HCT116 (cell line): ENCODE measurements around the gene KIAA1671. TPM values are rescaled to one million over a fixed set of nuclear protein-coding genes. Genes with fewer than 3 reads are reported as not detected.

Source experiments
- ATAC-seq: fragments of 200-7000 bp; cut with Tn5 transposase; 2 replicates; pipeline ENCODE4 v1.9.1; 2020; ENCODE audit warnings: mild to moderate bottlenecking, moderate library complexity
- BruUV-seq: library from RNA; stranded (reverse); fragments of 400-500 nt; replicated peaks from 2 replicates; lab custom pipeline; 2021; lab: Mats Ljungman, UMichigan
- CTCF ChIA-PET: fragments of 300-600 bp; sonication (Branson Sonifier 250); formaldehyde crosslinking; loops from one replicate; lab custom pipeline; 2021; ENCODE audit warnings: antibody characterized with exemption; lab: Charles Lee
- POLR2A ChIA-PET: fragments of 300-600, 350-600 bp; sonication (Branson Sonifier 250); formaldehyde crosslinking; loops from one replicate; lab custom pipeline; 2021; ENCODE audit warnings: antibody characterized with exemption; lab: Charles Lee
- RAD21 ChIA-PET, 2 experiments: fragments of 300-600 bp; sonication (Branson Sonifier 250); formaldehyde crosslinking; loops; one replicate each; lab custom pipeline; 2023; ENCODE audit warnings: low total read pairs in 2 of 2; ENCODE audit not compliant: uncharacterized antibody in 2 of 2, unreplicated experiment in 2 of 2, low non-redundant PET in 1 of 2; lab: Charles Lee
- DNase-seq: peaks from one replicate; pipeline ENCODE4 v3.0.0-alpha.2; 2010; ENCODE audit warnings: low read depth, low spot score
- H2AFZ ChIP-seq: fragments of 200-600 bp; shearing (Covaris generic), sonication (generic); 2 replicates; pipeline ENCODE4 v1.6.1; 2017; ENCODE audit warnings: low read depth, mixed run types, mixed read lengths, antibody characterized with exemption, low read length; ENCODE audit not compliant: poor library complexity, severe bottlenecking
- H3K27ac ChIP-seq: 2 replicates; pipeline ENCODE4 v1.5.1; 2012; ENCODE audit warnings: low read depth, low read length
- H3K27me3 ChIP-seq: fragments of 200-600 bp; sonication (generic); 2 replicates; pipeline ENCODE4 v1.6.1; 2016; ENCODE audit warnings: mixed run types, low read length, mixed read lengths; ENCODE audit not compliant: insufficient read depth
- H3K36me3 ChIP-seq, 2 experiments: fragments of 200-500 bp in 1 of 2; fragments of 200-600 bp in 1 of 2; sonication (Bioruptor generic) in 1 of 2; sonication (generic) in 1 of 2; 2 replicates each; pipeline versions ENCODE4 v1.5.1 to v1.6.1; 2014 to 2016; ENCODE audit warnings: low read length in 2 of 2, inconsistent platforms in 1 of 2, mixed read lengths in 1 of 2, mixed run types in 1 of 2; ENCODE audit not compliant: insufficient read depth in 2 of 2, control insufficient read depth in 1 of 2
- H3K4me1 ChIP-seq, 2 experiments: fragments of 200-600 bp in 1 of 2; sonication (generic) in 1 of 2; 2 replicates each; pipeline versions ENCODE4 v1.5.1 to v1.6.1; 2012 to 2017; ENCODE audit warnings: low read length in 2 of 2, inconsistent platforms in 1 of 2, mild to moderate bottlenecking in 1 of 2, mixed read lengths in 1 of 2, mixed run types in 1 of 2, moderate library complexity in 1 of 2; ENCODE audit not compliant: insufficient read depth in 2 of 2, control insufficient read depth in 1 of 2
- H3K4me2 ChIP-seq: fragments of 200-600 bp; sonication (generic); 2 replicates; pipeline ENCODE4 v1.6.1; 2017; ENCODE audit warnings: mixed run types, low read length, mixed read lengths
- H3K4me3 ChIP-seq, 2 experiments: fragments of 200-600 bp in 1 of 2; sonication (generic) in 1 of 2; replicated peaks in 1 of 2; 2 replicates each; pipeline ENCODE4 v1.5.1; 2011 to 2016; ENCODE audit warnings: low read length in 2 of 2, control low read depth in 1 of 2, low read depth in 1 of 2, mild to moderate bottlenecking in 1 of 2, mixed read lengths in 1 of 2, mixed run types in 1 of 2
- H3K79me2 ChIP-seq: fragments of 200-600 bp; sonication (generic); 2 replicates; pipeline ENCODE4 v1.6.1; 2017; ENCODE audit warnings: mild to moderate bottlenecking, mixed run types, low read length, moderate library complexity, mixed read lengths; ENCODE audit not compliant: insufficient read depth
- H3K9ac ChIP-seq: fragments of 200-600 bp; sonication (generic); 2 replicates; pipeline ENCODE4 v1.6.1; 2016; ENCODE audit warnings: low read length, mixed read lengths
- H3K9me2 ChIP-seq: fragments of 200-600 bp; sonication (generic), shearing (Covaris generic); 2 replicates; pipeline ENCODE4 v1.6.1; 2017; ENCODE audit warnings: mixed run types, mild to moderate bottlenecking, moderate library complexity; ENCODE audit not compliant: insufficient read depth
- H3K9me3 ChIP-seq, 2 experiments: fragments of 200-500 bp in 1 of 2; fragments of 200-600 bp in 1 of 2; sonication (Bioruptor generic) in 1 of 2; sonication (generic) in 1 of 2; 2 replicates each; pipeline ENCODE4 v1.6.1; 2014 to 2017; ENCODE audit warnings: low read length in 2 of 2, mixed read lengths in 2 of 2, inconsistent platforms in 1 of 2, low read depth in 1 of 2, mild to moderate bottlenecking in 1 of 2, mixed run types in 1 of 2, moderate library complexity in 1 of 2; ENCODE audit not compliant: control insufficient read depth in 1 of 2, insufficient read depth in 1 of 2
- H4K20me1 ChIP-seq: fragments of 200-600 bp; sonication (generic), shearing (Covaris generic); 2 replicates; pipeline ENCODE4 v1.6.1; 2017; ENCODE audit warnings: mixed run types, mild to moderate bottlenecking, moderate library complexity; ENCODE audit not compliant: insufficient read depth
- CEBPB ChIP-seq: IDR thresholded peaks from 2 replicates; pipeline ENCODE4 v1.6.1; 2012; ENCODE audit warnings: low read depth
- EZH2 ChIP-seq: fragments of 200-600 bp; sonication (generic); IDR thresholded peaks from 2 replicates; pipeline ENCODE4 v1.6.1; 2017; ENCODE audit warnings: antibody characterized with exemption, mixed run types
- FOSL1 ChIP-seq: IDR thresholded peaks from 2 replicates; pipeline ENCODE4 v1.6.1; 2012; ENCODE audit warnings: low read depth
- JUND ChIP-seq: IDR thresholded peaks from 2 replicates; pipeline ENCODE4 v1.6.1; 2012
- POLR2A ChIP-seq: IDR thresholded peaks from 2 replicates; pipeline ENCODE4 v1.7.0; 2011; ENCODE audit warnings: borderline replicate concordance; ENCODE audit not compliant: insufficient read depth, insufficient read length; ENCODE audit errors: extremely low read depth
- RAD21 ChIP-seq: IDR thresholded peaks from 2 replicates; pipeline ENCODE4 v1.6.1; 2012; ENCODE audit warnings: low read depth, mild to moderate bottlenecking
- TCF7L2 ChIP-seq: IDR thresholded peaks from 2 replicates; pipeline ENCODE4 v1.7.0; 2011; ENCODE audit warnings: borderline replicate concordance, inconsistent platforms; ENCODE audit not compliant: insufficient read depth, insufficient read length; ENCODE audit errors: extremely low read depth
- YY1 ChIP-seq: IDR thresholded peaks from 2 replicates; pipeline ENCODE4 v1.6.1; 2011; ENCODE audit warnings: low read length, low read depth, moderate library complexity, mild to moderate bottlenecking; ENCODE audit not compliant: insufficient replicate concordance; ENCODE audit errors: extremely low read depth
- ZFX ChIP-seq: fragments of 450-650 bp; IDR thresholded peaks from 2 replicates; pipeline ENCODE4 v1.6.1; 2017
- ZNF274 ChIP-seq: fragments of 200-500 bp; sonication (Bioruptor generic); IDR thresholded peaks from 2 replicates; pipeline ENCODE4 v1.6.1; 2014; ENCODE audit warnings: mild to moderate bottlenecking, low read depth, low read length, inconsistent platforms
- intact Hi-C: fragments of 100-400 bp; cut with micrococcal nuclease; formaldehyde crosslinking; loops from 2 replicates; pipeline ENCODE4 v1.10.0; 2022
- total RNA-seq: library from RNA; stranded (reverse); gene quantifications from one replicate; pipeline ENCODE4 v1.2.1, GENCODE V29; 2021; ENCODE audit not compliant: unreplicated experiment
- TF ChIP-seq, protein P1 (sequence below), 3 experiments: fragments of 200-600 bp in 1 of 3; sonication (generic) in 1 of 3; IDR thresholded peaks in 2 of 3; conservative IDR thresholded peaks in 1 of 3; 2 replicates each; pipeline ENCODE4 v1.5.1; 2012 to 2017; ENCODE audit warnings: low read depth in 2 of 3, low read length in 2 of 3, antibody characterized with exemption in 1 of 3, borderline replicate concordance in 1 of 3, control low read depth in 1 of 3, mild to moderate bottlenecking in 1 of 3, mixed read lengths in 1 of 3, mixed run types in 1 of 3, moderate library complexity in 1 of 3; ENCODE audit not compliant: insufficient read depth in 1 of 3
- TF ChIP-seq, protein P2 (sequence below): IDR thresholded peaks from 2 replicates; pipeline ENCODE4 v1.6.1; 2012; ENCODE audit warnings: low read depth

Gene KIAA1671
- total RNA-seq, 1 experiment from 2014 or later, result 36.8 TPM

DNA sequence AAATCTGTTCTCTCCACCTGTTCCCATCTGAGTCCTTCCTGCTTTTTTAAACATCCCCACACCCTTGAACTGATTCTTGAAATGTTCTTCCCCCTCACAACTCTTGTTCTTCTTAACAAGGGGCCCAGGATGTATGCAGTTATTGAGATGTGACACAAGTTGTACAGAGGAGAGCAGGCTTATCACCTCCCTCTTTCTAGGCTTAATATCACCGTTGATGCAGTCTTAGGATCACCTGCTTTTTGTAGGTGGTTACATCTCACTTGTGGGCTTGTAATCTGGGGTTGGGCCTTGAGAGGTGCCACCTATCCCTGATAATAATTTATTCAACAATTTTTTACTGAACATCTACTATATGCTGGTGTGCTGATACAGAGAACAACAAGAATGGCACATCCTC lies 253.3 kb downstream of the KIAA1671 start:
- TF ChIP-seq JUND (no peak), TCF7L2 (no peak), POLR2A (no peak), EZH2 (no peak)
- TF ChIP-seq, protein P1, sequence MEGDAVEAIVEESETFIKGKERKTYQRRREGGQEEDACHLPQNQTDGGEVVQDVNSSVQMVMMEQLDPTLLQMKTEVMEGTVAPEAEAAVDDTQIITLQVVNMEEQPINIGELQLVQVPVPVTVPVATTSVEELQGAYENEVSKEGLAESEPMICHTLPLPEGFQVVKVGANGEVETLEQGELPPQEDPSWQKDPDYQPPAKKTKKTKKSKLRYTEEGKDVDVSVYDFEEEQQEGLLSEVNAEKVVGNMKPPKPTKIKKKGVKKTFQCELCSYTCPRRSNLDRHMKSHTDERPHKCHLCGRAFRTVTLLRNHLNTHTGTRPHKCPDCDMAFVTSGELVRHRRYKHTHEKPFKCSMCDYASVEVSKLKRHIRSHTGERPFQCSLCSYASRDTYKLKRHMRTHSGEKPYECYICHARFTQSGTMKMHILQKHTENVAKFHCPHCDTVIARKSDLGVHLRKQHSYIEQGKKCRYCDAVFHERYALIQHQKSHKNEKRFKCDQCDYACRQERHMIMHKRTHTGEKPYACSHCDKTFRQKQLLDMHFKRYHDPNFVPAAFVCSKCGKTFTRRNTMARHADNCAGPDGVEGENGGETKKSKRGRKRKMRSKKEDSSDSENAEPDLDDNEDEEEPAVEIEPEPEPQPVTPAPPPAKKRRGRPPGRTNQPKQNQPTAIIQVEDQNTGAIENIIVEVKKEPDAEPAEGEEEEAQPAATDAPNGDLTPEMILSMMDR (IDR thresholded peaks at IDR 0.05 in 2 of 3, conservative IDR thresholded peaks at IDR 0.05 in 1 of 3; ENCODE audit: borderline replicate concordance in 1 of 3, insufficient read depth in 1 of 3, low read depth in 2 of 3, low read length in 2 of 3), result no peak
- Histone ChIP-seq H3K4me3 (no peak overlapping the region), H3K9me3 (no peaks in the 10 kb centered on the region), H3K9ac (no peak overlapping the region), H4K20me1 (no peaks in the 10 kb centered on the region), H3K36me3 (no peaks in the 10 kb centered on the region), H3K4me2 (no peak overlapping the region), H3K79me2 (no peaks in the 10 kb centered on the region), H2AFZ (no peak overlapping the region), H3K4me1 (no peaks in the 10 kb centered on the region), H3K27me3 (no peaks in the 10 kb centered on the region), H3K9me2 (no peaks in the 10 kb centered on the region), H3K27ac (no peak overlapping the region)
- ChIA-PET RAD21 (no interaction called here), CTCF (no interaction called here), POLR2A (no interaction called here)
- no peak for DNase-seq
- intact Hi-C loops, result loop anchor here (10.0 kb wide), 1 partner anchor 129 kb away; no protein-coding TSS in a partner anchor
- BruUV-seq, result no TSS peak
- ATAC-seq, result no peak

DNA sequence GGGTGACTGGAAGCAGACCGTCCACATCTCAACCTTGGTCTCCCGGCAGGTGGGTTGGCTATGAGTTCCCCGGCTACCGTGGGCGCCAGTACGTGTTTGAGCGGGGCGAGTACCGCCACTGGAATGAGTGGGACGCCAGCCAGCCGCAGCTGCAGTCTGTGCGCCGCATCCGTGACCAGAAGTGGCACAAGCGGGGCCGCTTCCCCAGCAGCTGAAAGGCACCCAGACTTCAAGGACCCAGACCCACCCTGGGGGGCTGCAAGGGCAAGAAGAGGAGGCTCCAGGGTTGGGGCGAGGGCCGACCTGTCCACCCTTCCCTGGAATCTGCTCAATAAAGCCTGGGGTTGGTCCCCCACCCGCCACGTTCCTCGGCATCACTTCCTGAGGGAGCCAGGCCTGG lies 254.5 kb downstream of the KIAA1671 start:
- Histone ChIP-seq H3K4me2 (no peak overlapping the region), H3K79me2 (no peaks in the 10 kb centered on the region), H3K4me3 (no peak overlapping the region), H3K9me3 (no peaks in the 10 kb centered on the region), H3K9me2 (no peaks in the 10 kb centered on the region), H2AFZ (no peak overlapping the region), H3K9ac (no peak overlapping the region), H3K27ac (no peak overlapping the region), H4K20me1 (no peaks in the 10 kb centered on the region), H3K4me1 (no peaks in the 10 kb centered on the region), H3K36me3 (no peaks in the 10 kb centered on the region), H3K27me3 (no peaks in the 10 kb centered on the region)
- BruUV-seq, result no TSS peak
- CTCF ChIA-PET, result no interaction called here
- RAD21 ChIA-PET, result no interaction called here
- POLR2A ChIA-PET, result no interaction called here
- intact Hi-C loops, result loop anchor here (10.0 kb wide), 1 partner anchor 128 kb away; no protein-coding TSS in a partner anchor
- ATAC-seq (no peak), DNase-seq (no peak)
- TF ChIP-seq, protein P1 (IDR thresholded peaks at IDR 0.05 in 2 of 3, conservative IDR thresholded peaks at IDR 0.05 in 1 of 3; ENCODE audit: borderline replicate concordance in 1 of 3, insufficient read depth in 1 of 3, low read depth in 2 of 3, low read length in 2 of 3), result no peak
- TF ChIP-seq YY1 (no peak), ZNF274 (no peak), ZFX (no peak), CEBPB (no peak), EZH2 (no peak), FOSL1 (no peak), POLR2A (no peak), RAD21 (no peak), TCF7L2 (no peak)
- TF ChIP-seq, protein P2, sequence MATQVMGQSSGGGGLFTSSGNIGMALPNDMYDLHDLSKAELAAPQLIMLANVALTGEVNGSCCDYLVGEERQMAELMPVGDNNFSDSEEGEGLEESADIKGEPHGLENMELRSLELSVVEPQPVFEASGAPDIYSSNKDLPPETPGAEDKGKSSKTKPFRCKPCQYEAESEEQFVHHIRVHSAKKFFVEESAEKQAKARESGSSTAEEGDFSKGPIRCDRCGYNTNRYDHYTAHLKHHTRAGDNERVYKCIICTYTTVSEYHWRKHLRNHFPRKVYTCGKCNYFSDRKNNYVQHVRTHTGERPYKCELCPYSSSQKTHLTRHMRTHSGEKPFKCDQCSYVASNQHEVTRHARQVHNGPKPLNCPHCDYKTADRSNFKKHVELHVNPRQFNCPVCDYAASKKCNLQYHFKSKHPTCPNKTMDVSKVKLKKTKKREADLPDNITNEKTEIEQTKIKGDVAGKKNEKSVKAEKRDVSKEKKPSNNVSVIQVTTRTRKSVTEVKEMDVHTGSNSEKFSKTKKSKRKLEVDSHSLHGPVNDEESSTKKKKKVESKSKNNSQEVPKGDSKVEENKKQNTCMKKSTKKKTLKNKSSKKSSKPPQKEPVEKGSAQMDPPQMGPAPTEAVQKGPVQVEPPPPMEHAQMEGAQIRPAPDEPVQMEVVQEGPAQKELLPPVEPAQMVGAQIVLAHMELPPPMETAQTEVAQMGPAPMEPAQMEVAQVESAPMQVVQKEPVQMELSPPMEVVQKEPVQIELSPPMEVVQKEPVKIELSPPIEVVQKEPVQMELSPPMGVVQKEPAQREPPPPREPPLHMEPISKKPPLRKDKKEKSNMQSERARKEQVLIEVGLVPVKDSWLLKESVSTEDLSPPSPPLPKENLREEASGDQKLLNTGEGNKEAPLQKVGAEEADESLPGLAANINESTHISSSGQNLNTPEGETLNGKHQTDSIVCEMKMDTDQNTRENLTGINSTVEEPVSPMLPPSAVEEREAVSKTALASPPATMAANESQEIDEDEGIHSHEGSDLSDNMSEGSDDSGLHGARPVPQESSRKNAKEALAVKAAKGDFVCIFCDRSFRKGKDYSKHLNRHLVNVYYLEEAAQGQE, result no peak
